HEK293T (cell line): Measurements from ENCODE around the gene SELENOS.

Experiments used
- CTCF ChIA-PET: fragments of 350-600 bp; formaldehyde crosslinking; extraction: SDS; loops from one replicate; lab custom pipeline; 2021; ENCODE audit warnings: antibody characterized with exemption, inconsistent platforms; lab: Yijun Ruan, JAX
- POLR2A ChIA-PET: fragments of 350-600 bp; formaldehyde crosslinking; extraction: SDS; loops from one replicate; lab custom pipeline; 2020; ENCODE audit warnings: antibody characterized with exemption, inconsistent platforms; lab: Yijun Ruan, JAX
- DNase-seq: peaks from one replicate; pipeline ENCODE4 v3.0.0; 2012; ENCODE audit warnings: mixed read lengths; ENCODE audit errors: extremely low spot score
- ARNT ChIP-seq: fragments of 450-650 bp; IDR thresholded peaks from 2 replicates; pipeline ENCODE4 v1.6.1; 2017; ENCODE audit warnings: mild to moderate bottlenecking
- BHLHE40 ChIP-seq: fragments of 450-650 bp; IDR thresholded peaks from 2 replicates; pipeline ENCODE4 v1.6.1; 2016; ENCODE audit warnings: mild to moderate bottlenecking, moderate library complexity, borderline replicate concordance
- CTBP1 ChIP-seq: fragments of 450-650 bp; IDR thresholded peaks from 2 replicates; pipeline ENCODE4 v1.6.1; 2016; ENCODE audit warnings: borderline replicate concordance
- ELF4 ChIP-seq: fragments of 450-650 bp; IDR thresholded peaks from 2 replicates; pipeline ENCODE4 v1.6.1; 2017; ENCODE audit warnings: antibody characterized with exemption
- FOXA1 ChIP-seq: fragments of 450-650 bp; IDR thresholded peaks from 2 replicates; pipeline ENCODE4 v1.6.1; 2016; ENCODE audit warnings: mild to moderate bottlenecking
- FOXK2 ChIP-seq: fragments of 450-650 bp; IDR thresholded peaks from 2 replicates; pipeline ENCODE4 v1.6.1; 2016; ENCODE audit warnings: mild to moderate bottlenecking
- FOXM1 ChIP-seq: fragments of 450-650 bp; IDR thresholded peaks from 2 replicates; pipeline ENCODE4 v1.6.1; 2017; ENCODE audit warnings: mild to moderate bottlenecking, borderline replicate concordance
- HDGF ChIP-seq: fragments of 450-650 bp; IDR thresholded peaks from 2 replicates; pipeline ENCODE4 v1.6.1; 2017; ENCODE audit warnings: antibody characterized with exemption, borderline replicate concordance
- L3MBTL2 ChIP-seq: fragments of 450-650 bp; conservative IDR thresholded peaks from 2 replicates; pipeline ENCODE4 v1.6.1; 2016; ENCODE audit warnings: mild to moderate bottlenecking
- LEF1 ChIP-seq: fragments of 450-650 bp; IDR thresholded peaks from 2 replicates; pipeline ENCODE4 v1.6.1; 2017; ENCODE audit warnings: mild to moderate bottlenecking, borderline replicate concordance
- NFRKB ChIP-seq: fragments of 450-650 bp; IDR thresholded peaks from 2 replicates; pipeline ENCODE4 v1.6.1; 2016; ENCODE audit warnings: mild to moderate bottlenecking, moderate library complexity
- PKNOX1 ChIP-seq: fragments of 450-650 bp; IDR thresholded peaks from 2 replicates; pipeline ENCODE4 v1.6.1; 2016
- SP1 ChIP-seq: fragments of 450-650 bp; IDR thresholded peaks from 2 replicates; pipeline ENCODE4 v1.6.1; 2017
- SUZ12 ChIP-seq: fragments of 450-650 bp; IDR thresholded peaks from 2 replicates; pipeline ENCODE4 v1.6.1; 2016; ENCODE audit warnings: mild to moderate bottlenecking
- TARDBP ChIP-seq: fragments of 450-650 bp; IDR thresholded peaks from 2 replicates; pipeline ENCODE4 v1.6.1; 2016
- ZNF384 ChIP-seq: fragments of 450-650 bp; IDR thresholded peaks from 2 replicates; pipeline ENCODE4 v1.6.1; 2016

The SELENOS gene

DNA sequence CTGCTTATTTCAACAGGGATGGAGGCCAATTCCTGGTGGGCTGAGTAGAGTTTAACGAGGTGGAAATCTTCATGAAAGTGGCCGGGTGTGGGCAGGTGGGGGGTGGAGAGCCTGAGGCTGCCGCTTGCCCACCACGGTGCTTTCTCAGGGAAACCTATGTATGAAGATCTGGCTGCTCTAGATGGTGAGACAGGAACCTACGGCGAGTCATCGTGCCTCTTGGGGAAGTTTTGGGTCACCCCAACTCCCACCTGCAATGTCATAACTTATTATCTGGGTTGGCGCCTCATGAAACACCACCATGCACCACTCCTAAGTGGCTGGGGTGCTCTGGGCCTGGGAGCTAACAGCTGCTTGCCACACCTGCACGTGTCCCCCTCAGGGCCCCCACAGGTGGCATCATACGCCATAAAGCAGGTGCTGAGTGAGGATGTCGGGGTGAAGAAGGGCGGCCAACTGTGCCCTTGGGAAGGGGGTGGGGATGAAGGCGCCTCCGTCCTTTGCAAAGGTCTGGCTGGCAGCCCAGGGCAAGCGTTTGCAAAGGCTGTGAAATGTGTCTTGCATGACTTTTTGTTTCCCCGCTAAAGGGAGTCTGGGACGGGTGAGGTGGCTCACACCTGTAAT lies 45.7 kb upstream of the SELENOS start:
- ChIA-PET CTCF (interaction anchor here (0.8 kb wide), 1 partner anchor 315 kb away, joined by 4 read pairs; no protein-coding TSS in a partner anchor), POLR2A (no interaction called here)
- no peak for DNase-seq
- TF ChIP-seq LEF1 (no peak), HDGF (no peak), ARNT (no peak), CTBP1 (no peak), L3MBTL2 (no peak)

GRCh38 chr15:101322016-101322695 lies 44.9 kb upstream of the SELENOS start:
- POLR2A ChIA-PET: no interaction called here
- TF ChIP-seq TARDBP (no peak), ELF4 (no peak), FOXK2 (no peak), HDGF (no peak), LEF1 (no peak), BHLHE40 (no peak), CTBP1 (no peak), SP1 (no peak), PKNOX1 (no peak), FOXM1 (no peak), FOXA1 (no peak), ARNT (no peak), SUZ12 (no peak), NFRKB (no peak), ZNF384 (no peak), L3MBTL2 (no peak)
- CTCF ChIA-PET: no interaction called here
- no peak for DNase-seq

GRCh38 chr15:101320501-101321052 lies 43.3 kb upstream of the SELENOS start:
- no peak for DNase-seq
- POLR2A ChIA-PET: no interaction called here
- TF ChIP-seq ELF4 (no peak), SUZ12 (no peak), FOXM1 (no peak), FOXK2 (no peak), FOXA1 (no peak), HDGF (no peak), BHLHE40 (no peak), NFRKB (no peak), CTBP1 (no peak), PKNOX1 (no peak), ARNT (no peak), SP1 (no peak), ZNF384 (no peak), L3MBTL2 (no peak), TARDBP (no peak), LEF1 (no peak)
- CTCF ChIA-PET: no interaction called here

DNA sequence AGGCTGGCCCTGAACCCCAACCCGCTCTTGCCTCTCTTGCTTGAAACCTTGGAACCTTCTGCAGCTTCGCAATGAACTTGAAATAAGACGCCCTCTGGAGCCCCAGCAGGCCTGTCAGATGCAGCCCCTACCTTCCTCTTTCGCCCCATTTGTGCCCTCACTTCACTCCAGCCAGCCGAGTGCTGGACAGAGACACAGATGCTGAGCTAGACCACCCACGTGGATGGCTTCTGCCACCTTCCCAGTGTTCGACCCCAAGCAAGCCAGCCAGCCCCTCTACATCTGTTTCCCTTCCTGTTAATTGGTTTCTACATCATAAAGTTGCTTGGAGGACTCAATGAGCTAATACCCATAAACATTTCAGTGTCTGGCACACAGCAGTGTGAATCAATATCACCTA lies 41.6 kb upstream of the SELENOS start:
- TF ChIP-seq TARDBP (no peak), CTBP1 (no peak), ARNT (no peak), L3MBTL2 (no peak), NFRKB (no peak), FOXA1 (no peak), FOXM1 (no peak), SP1 (no peak), BHLHE40 (no peak), FOXK2 (no peak), LEF1 (no peak), SUZ12 (no peak), PKNOX1 (no peak), HDGF (no peak), ZNF384 (no peak), ELF4 (no peak)
- POLR2A ChIA-PET: no interaction called here
- DNase-seq: no peak
- CTCF ChIA-PET: no interaction called here

- CTCF ChIA-PET: no interaction called here
- POLR2A ChIA-PET: interaction anchor here (2.2 kb wide), 1 partner anchor 24 kb away, joined by 6 read pairs; the partner anchor contains the start of gene SNRPA1
- no peak for DNase-seq
- no peak for TF ChIP-seq TARDBP
- no peak for TF ChIP-seq BHLHE40
- no peak for TF ChIP-seq SUZ12
- TF ChIP-seq ARNT: no peak
- TF ChIP-seq FOXA1: no peak
- TF ChIP-seq HDGF: no peak
- no peak for TF ChIP-seq ELF4
- no peak for TF ChIP-seq PKNOX1
- TF ChIP-seq ZNF384: no peak
- TF ChIP-seq LEF1: no peak
- no peak for TF ChIP-seq CTBP1
- TF ChIP-seq NFRKB: no peak
- no peak for TF ChIP-seq FOXK2
- no peak for TF ChIP-seq L3MBTL2
- no peak for TF ChIP-seq FOXM1
- TF ChIP-seq SP1: no peak
These were observed 41.0 kb upstream of the SELENOS start for GRCh38 chr15:101318147-101318819.
